ENCODE data around the gene CAPN12.
"Not testable (repeated sequence)": the region's sequence is repeated elsewhere in the genome, so short reads cannot be mapped to it uniquely, and the experiment has no call there.

Gene CAPN12

DNA sequence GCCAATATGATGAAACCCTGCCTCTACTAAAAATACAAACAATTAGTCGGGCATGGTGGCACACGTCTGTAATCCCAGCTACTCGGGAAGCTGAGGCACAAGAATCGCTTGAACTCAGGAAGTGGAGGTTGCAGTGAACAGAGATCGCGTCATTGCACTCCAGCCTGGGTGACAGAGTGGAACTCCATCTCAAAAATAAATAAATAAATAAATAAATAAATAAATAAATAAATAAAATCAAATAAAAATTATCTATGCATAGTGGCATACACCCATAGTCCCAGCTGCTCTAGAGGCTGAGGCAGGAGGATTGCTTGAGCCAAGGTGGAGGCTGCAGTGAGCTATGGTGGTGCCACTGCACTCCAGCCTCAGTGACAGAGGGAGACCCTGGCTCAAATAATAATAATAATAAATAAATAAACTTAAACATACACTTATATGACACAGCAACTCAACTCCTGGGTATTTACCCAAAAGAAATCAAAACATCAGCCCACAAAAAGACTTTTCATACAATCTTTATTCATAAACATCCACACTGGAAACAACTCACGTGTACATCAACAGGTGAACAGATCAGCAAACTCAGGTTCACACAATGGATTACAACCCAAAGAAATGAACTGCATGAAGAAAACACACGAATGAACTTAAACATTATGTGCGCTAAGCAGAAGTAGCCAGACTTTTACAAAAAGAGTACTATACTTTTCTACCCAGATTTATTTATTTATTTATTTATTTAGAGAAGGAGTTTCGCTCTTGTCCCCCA, 22.2 kb upstream of the CAPN12 start:
- DNase-seq (ENCODE audit: low read depth), result no peak
- no peak overlapping the region for H3K4me3 ChIP-seq (ENCODE audit: low read length)
- TF ChIP-seq, protein P1, sequence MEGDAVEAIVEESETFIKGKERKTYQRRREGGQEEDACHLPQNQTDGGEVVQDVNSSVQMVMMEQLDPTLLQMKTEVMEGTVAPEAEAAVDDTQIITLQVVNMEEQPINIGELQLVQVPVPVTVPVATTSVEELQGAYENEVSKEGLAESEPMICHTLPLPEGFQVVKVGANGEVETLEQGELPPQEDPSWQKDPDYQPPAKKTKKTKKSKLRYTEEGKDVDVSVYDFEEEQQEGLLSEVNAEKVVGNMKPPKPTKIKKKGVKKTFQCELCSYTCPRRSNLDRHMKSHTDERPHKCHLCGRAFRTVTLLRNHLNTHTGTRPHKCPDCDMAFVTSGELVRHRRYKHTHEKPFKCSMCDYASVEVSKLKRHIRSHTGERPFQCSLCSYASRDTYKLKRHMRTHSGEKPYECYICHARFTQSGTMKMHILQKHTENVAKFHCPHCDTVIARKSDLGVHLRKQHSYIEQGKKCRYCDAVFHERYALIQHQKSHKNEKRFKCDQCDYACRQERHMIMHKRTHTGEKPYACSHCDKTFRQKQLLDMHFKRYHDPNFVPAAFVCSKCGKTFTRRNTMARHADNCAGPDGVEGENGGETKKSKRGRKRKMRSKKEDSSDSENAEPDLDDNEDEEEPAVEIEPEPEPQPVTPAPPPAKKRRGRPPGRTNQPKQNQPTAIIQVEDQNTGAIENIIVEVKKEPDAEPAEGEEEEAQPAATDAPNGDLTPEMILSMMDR (IDR thresholded peaks at IDR 0.05; ENCODE audit: insufficient read depth, low read depth, low read length, missing control alignments), result no peak

DNA sequence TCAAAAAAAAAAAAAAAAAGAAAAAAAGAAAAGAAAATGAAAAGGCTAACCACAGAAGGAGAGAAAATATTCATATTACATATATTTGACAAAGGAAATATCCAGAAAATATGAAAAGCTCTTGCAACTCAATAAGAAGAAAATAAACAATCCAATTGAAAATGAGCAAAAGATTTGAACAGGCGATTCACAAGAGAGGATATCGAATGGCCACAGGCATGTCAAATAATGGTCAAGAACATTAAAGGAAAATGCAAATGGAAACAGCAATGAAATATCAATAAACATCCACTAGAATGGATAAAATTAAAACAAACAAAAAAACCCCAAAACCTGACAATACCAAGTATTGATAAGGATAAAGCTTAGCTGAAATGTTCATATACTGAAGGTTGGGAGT, 20.9 kb upstream of the CAPN12 start:
- TF ChIP-seq, protein P1 (IDR thresholded peaks at IDR 0.05; ENCODE audit: insufficient read depth, low read depth, low read length, missing control alignments), result no peak
- H3K4me3 ChIP-seq (ENCODE audit: low read length), result no peak overlapping the region
- no peak for DNase-seq (ENCODE audit: low read depth)

DNA sequence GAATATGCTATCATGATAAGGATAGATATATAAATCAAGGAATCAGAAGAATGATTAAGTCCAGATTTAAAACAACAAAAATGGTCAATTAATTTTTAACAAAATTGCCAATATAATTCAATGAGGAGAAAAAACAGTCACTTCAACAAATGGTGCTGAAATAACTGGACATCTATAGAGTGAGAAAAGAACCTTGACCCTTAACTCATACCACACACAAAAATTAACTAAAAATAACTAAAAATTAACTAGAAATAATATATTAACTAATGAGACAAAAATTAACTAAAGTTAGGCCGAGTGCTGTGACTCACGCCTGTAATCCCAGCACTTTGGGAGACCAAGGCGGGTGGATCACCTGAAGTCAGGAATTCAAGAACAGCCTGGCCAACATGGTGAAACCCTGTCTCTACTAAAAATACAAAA, 19.5 kb upstream of the CAPN12 start:
- no peak overlapping the region for H3K4me3 ChIP-seq (ENCODE audit: low read length)
- TF ChIP-seq, protein P1 (IDR thresholded peaks at IDR 0.05; ENCODE audit: insufficient read depth, low read depth, low read length, missing control alignments), result no peak
- DNase-seq (ENCODE audit: low read depth), result no peak

DNA sequence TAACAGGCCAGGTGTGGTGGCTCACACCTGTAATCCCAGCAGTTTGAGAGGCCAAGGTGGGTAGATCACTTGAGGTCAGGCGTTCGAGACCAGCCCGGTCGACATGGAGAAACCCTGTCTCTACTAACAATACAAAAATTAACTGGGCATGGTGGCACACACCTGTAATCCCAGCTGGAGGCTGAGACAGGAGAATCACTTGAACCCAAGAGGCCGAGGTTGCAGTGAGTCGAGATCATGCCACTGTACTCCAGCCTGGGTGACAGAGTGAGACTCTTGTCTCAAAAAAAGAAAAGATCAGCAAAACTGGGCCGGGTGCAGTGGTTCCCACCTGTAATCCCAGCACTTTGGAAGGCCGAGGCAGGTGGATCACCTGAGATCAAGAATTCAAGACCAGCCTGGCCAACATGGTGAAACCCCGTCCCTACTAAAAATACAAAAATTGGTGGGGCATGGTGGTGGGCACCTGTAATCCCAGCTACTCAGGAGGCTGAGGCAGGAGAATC, 17.7 kb upstream of the CAPN12 start:
- DNase-seq (ENCODE audit: low read depth); H3K4me3 ChIP-seq (ENCODE audit: low read length): not testable (repeated sequence)

DNA sequence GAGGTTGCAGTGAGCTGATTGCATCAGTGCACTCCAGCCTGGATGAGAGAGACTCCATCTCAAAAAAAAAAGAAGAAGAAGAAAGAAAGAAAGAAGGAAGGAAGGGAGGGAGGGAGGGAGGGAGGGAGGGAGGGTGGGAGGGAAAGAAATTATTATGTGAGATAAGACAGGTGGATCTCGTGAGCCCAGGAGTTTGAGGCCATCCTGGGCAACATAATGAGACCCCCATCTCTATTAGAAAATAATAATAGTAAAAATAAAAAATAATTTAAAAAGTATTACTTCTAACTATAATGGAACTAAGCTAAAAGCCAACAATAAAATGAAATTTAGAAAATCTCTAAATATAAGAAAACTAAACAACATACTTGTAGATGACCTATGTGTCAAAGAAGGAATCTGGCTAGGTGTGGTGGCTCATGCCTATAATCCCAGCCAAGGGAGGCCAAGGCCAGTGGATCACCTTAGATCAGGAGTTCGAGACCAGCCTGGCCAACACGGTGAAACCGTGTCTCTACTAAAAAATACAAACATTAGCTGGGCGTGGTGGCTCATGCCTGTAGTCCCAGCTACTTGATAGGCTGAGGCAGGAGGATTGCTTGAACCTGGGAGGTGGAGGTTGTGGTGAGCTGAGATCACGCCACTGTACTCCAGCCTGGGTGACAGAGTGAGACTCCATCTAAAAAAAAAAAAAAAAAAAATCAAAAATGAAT, 16.7 kb upstream of the CAPN12 start:
- not testable (repeated sequence) for H3K4me3 ChIP-seq (ENCODE audit: low read length); DNase-seq (ENCODE audit: low read depth)

DNA sequence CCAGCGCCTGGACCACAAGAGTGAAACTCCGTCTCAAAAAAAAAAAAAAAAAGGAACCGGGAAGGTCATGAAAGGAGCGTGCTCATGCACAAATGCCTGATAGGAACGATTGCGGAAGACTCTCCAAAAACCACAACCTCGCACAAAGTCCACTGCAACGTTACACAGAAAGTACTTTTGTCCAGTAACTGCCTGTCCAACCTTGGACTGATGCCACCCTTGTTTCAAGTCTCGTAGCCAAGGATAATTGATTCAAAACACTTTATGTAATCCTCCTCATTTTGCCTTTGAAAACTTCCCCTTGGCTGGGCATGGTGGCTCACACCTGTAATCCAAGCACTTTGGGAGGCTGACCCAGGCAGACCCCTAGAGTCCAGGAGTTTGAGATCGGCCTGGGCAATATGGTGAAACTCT, 15.3 kb upstream of the CAPN12 start:
- no peak for DNase-seq (ENCODE audit: low read depth)
- H3K4me3 ChIP-seq (ENCODE audit: low read length), result no peak overlapping the region
- TF ChIP-seq, protein P1 (IDR thresholded peaks at IDR 0.05; ENCODE audit: insufficient read depth, low read depth, low read length, missing control alignments), result no peak

DNA sequence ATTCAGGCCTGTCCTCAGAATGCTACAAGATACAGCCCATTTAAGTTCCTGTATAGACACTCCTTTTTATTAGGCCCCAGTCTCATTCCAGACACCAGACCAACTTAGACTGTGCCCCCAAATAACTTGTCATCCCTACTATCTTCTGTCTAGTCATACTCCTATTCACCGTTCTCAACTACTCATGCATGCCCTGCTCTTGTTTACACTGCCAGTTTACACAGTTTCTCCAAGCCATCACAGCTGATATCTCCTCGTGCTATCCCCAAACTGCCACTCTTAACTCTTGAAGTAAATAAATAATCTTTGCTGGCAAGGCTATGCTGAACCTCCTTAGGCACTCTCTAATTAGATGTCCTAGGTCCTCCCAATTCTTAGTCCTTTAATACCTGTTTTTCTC, 9.9 kb upstream of the CAPN12 start:
- not testable (repeated sequence) for DNase-seq (ENCODE audit: low read depth); H3K4me3 ChIP-seq (ENCODE audit: low read length)

DNA sequence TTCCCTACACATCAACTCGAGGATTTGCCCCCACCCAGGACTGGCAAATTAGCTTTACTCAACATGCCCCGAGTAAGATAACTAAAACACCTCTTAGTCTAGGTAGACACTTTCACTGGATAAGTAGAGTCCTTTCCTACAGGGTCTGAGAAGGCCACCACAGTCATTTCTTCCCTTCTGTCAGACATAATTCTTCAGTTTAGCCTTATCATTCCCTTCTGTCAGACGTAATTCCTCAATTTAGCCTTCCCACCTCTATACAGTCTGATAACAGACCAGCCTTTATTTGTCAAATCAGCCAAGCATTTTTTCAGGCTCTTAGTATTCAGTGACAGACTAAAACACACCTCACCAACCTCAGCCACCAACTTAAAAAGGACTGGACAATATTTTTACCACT, 9.5 kb upstream of the CAPN12 start:
- not testable (repeated sequence) for H3K4me3 ChIP-seq (ENCODE audit: low read length); DNase-seq (ENCODE audit: low read depth)

DNA sequence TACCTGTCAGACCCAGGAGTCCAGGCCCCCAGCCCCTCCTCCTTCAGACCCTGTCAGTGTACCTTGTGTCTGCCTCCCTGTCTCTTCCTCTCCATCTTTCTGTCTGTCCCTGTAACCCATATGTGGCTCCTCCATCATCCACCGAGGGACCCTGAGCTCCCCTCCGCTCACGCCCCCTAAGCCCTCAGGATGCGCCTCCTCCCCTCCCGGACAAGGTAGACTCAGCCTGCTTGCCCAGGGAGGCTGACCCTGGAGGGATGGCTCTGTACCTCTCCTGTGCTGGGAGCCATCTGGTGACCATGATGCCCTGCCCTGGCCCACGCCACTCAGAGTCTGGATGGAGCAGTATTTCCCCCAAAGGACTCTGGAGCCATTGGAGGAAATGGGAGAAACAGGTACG, 1.0 kb upstream of the CAPN12 start:
- H3K4me3 ChIP-seq (ENCODE audit: low read length), result no peak overlapping the region
- TF ChIP-seq, protein P1 (IDR thresholded peaks at IDR 0.05; ENCODE audit: insufficient read depth, low read depth, low read length, missing control alignments), result no peak

More for the DNA sequence above, 1.0 kb upstream of the CAPN12 start:
- DNase-seq (ENCODE audit: low read depth), result no peak

Measured in epithelial cell of esophagus (primary cell).